IMR-90 (cell line): ENCODE data around the gene NXN. TPM values are rescaled to one million over a fixed set of nuclear protein-coding genes. Genes with fewer than 3 reads are reported as not detected.

ENCODE experiments used
- ATAC-seq: fragments of 200-7000 bp; cut with Tn5 transposase; 2 replicates; pipeline ENCODE4 v1.9.1; 2020; ENCODE audit warnings: low read depth, mild to moderate bottlenecking, moderate library complexity
- BruUV-seq: library from RNA; stranded (reverse); fragments of 400-500 nt; replicated peaks from 2 replicates; lab custom pipeline; 2021; lab: Mats Ljungman, UMichigan
- CTCF ChIA-PET: fragments of 300-600 bp; formaldehyde crosslinking; extraction: SDS; loops from one replicate; lab custom pipeline; 2021; ENCODE audit warnings: antibody characterized with exemption; lab: Yijun Ruan, JAX
- POLR2A ChIA-PET: fragments of 300-600 bp; sonication (Branson Sonifier 250); formaldehyde crosslinking; loops from one replicate; lab custom pipeline; 2022; ENCODE audit warnings: antibody characterized with exemption; ENCODE audit not compliant: unreplicated experiment; lab: Charles Lee
- DNase-seq: peaks from one replicate; pipeline ENCODE4 v3.0.0; 2013
- H2AFZ ChIP-seq: replicated peaks from 2 replicates; pipeline ENCODE3; 2013; ENCODE audit warnings: low read length, mild to moderate bottlenecking; ENCODE audit not compliant: poor library complexity
- H2AK5ac ChIP-seq: 2 replicates; pipeline ENCODE4 v1.6.1; 2013; ENCODE audit warnings: low read depth, low read length, inconsistent platforms
- H2AK9ac ChIP-seq: replicated peaks from 2 replicates; pipeline ENCODE3; 2013; ENCODE audit warnings: mild to moderate bottlenecking, low read depth, low read length, moderate library complexity; ENCODE audit not compliant: poor library complexity
- H2BK120ac ChIP-seq: 2 replicates; pipeline ENCODE4 v1.6.1; 2013; ENCODE audit warnings: low read depth, low read length, inconsistent platforms
- H2BK15ac ChIP-seq: 3 replicates; pipeline ENCODE4 v1.6.1; 2013; ENCODE audit warnings: low read depth, low read length, inconsistent platforms
- H2BK20ac ChIP-seq: 2 replicates; pipeline ENCODE4 v1.6.1; 2013; ENCODE audit warnings: low read depth, mild to moderate bottlenecking, inconsistent platforms, low read length, moderate library complexity
- H2BK5ac ChIP-seq: 2 replicates; pipeline ENCODE4 v1.6.1; 2013; ENCODE audit warnings: mild to moderate bottlenecking, low read depth, low read length, inconsistent platforms; ENCODE audit not compliant: poor library complexity, severe bottlenecking
- H3K14ac ChIP-seq: replicated peaks from 2 replicates; pipeline ENCODE4 v1.6.1; 2013; ENCODE audit warnings: low read depth, low read length, inconsistent platforms
- H3K18ac ChIP-seq: 2 replicates; pipeline ENCODE4 v1.6.1; 2013; ENCODE audit warnings: low read depth, low read length, control low read depth
- H3K23ac ChIP-seq: 2 replicates; pipeline ENCODE4 v1.6.1; 2013; ENCODE audit warnings: low read depth, low read length, inconsistent platforms
- H3K27ac ChIP-seq: 2 replicates; pipeline ENCODE4 v1.5.1; 2013; ENCODE audit warnings: mild to moderate bottlenecking, control low read depth, low read length; ENCODE audit not compliant: insufficient read depth
- H3K27me3 ChIP-seq: 2 replicates; pipeline ENCODE4 v1.6.1; 2013; ENCODE audit warnings: low read length; ENCODE audit not compliant: control insufficient read depth, insufficient read depth
- H3K36me3 ChIP-seq: 2 replicates; pipeline ENCODE4 v1.6.1; 2013; ENCODE audit warnings: low read length, mixed read lengths; ENCODE audit not compliant: control insufficient read depth, insufficient read depth
- H3K4ac ChIP-seq: 2 replicates; pipeline ENCODE4 v1.6.1; 2013; ENCODE audit warnings: low read depth, low read length, inconsistent platforms
- H3K4me1 ChIP-seq: 2 replicates; pipeline ENCODE4 v1.6.1; 2013; ENCODE audit warnings: low read length, mixed read lengths; ENCODE audit not compliant: control insufficient read depth, insufficient read depth
- H3K4me2 ChIP-seq: 2 replicates; pipeline ENCODE4 v1.6.1; 2013; ENCODE audit warnings: low read depth, mild to moderate bottlenecking, control low read depth, low read length, moderate library complexity
- H3K4me3 ChIP-seq: 2 replicates; pipeline ENCODE4 v1.5.1; 2013; ENCODE audit warnings: low read depth, mild to moderate bottlenecking, control low read depth, low read length, moderate library complexity; ENCODE audit not compliant: insufficient read depth
- H3K56ac ChIP-seq: 2 replicates; pipeline ENCODE4 v1.6.1; 2013; ENCODE audit warnings: low read length, inconsistent platforms; ENCODE audit not compliant: insufficient read depth; ENCODE audit errors: extremely low read depth
- H3K79me1 ChIP-seq, 2 experiments: 2 replicates each; pipeline ENCODE4 v1.6.1; 2013; ENCODE audit warnings: low read length in 2 of 2, inconsistent platforms in 1 of 2, low read depth in 1 of 2
- H3K9ac ChIP-seq: 2 replicates; pipeline ENCODE4 v1.6.1; 2013; ENCODE audit warnings: low read depth, low read length, control low read depth
- H3K9me1 ChIP-seq: 2 replicates; pipeline ENCODE4 v1.6.1; 2013; ENCODE audit warnings: low read length, inconsistent platforms; ENCODE audit not compliant: insufficient read depth
- H3K9me3 ChIP-seq: 2 replicates; pipeline ENCODE4 v1.6.1; 2013; ENCODE audit warnings: low read length; ENCODE audit not compliant: control insufficient read depth, insufficient read depth
- H4K20me1 ChIP-seq: 2 replicates; pipeline ENCODE4 v1.6.1; 2013; ENCODE audit warnings: low read length, inconsistent platforms; ENCODE audit not compliant: insufficient read depth
- H4K5ac ChIP-seq: 2 replicates; pipeline ENCODE4 v1.6.1; 2013; ENCODE audit warnings: mild to moderate bottlenecking, low read depth, low read length, control low read depth
- H4K8ac ChIP-seq, 2 experiments: 2 replicates each; pipeline ENCODE4 v1.6.1; 2013; ENCODE audit warnings: low read depth in 2 of 2, low read length in 2 of 2, control low read depth in 1 of 2, inconsistent platforms in 1 of 2
- H4K91ac ChIP-seq: 2 replicates; pipeline ENCODE4 v1.6.1; 2013; ENCODE audit warnings: low read depth, low read length, inconsistent platforms; ENCODE audit not compliant: insufficient read depth
- BHLHE40 ChIP-seq: fragments of 150-350 bp; IDR thresholded peaks from 2 replicates; pipeline ENCODE4 v1.6.1; 2016; ENCODE audit warnings: mild to moderate bottlenecking, low read depth, low read length
- CEBPB ChIP-seq: IDR thresholded peaks from 2 replicates; pipeline ENCODE4 v1.6.1; 2012; ENCODE audit warnings: low read depth, low read length, improper control_type of control experiment
- CHD1 ChIP-seq: IDR thresholded peaks from 2 replicates; pipeline ENCODE4 v1.6.1; 2012; ENCODE audit warnings: low read depth, low read length, improper control_type of control experiment
- CTCF ChIP-seq: conservative IDR thresholded peaks from 2 replicates; pipeline ENCODE4 v1.5.1; 2012; ENCODE audit warnings: mild to moderate bottlenecking, low read depth, low read length, improper control_type of control experiment
- ELK1 ChIP-seq: fragments of 150-350 bp; IDR thresholded peaks from 2 replicates; pipeline ENCODE4 v1.6.1; 2016; ENCODE audit warnings: low read depth, mild to moderate bottlenecking, low read length, moderate library complexity, borderline replicate concordance
- FOS ChIP-seq: fragments of 150-350 bp; IDR thresholded peaks from 2 replicates; pipeline ENCODE4 v1.6.1; 2016; ENCODE audit warnings: low read depth, low read length
- MAFK ChIP-seq: IDR thresholded peaks from 2 replicates; pipeline ENCODE4 v1.6.1; 2012; ENCODE audit warnings: low read depth, low read length, improper control_type of control experiment
- MAZ ChIP-seq: IDR thresholded peaks from 2 replicates; pipeline ENCODE4 v1.6.1; 2012; ENCODE audit warnings: low read depth, mild to moderate bottlenecking, low read length, improper control_type of control experiment, moderate library complexity, borderline replicate concordance
- MXI1 ChIP-seq: IDR thresholded peaks from 2 replicates; pipeline ENCODE4 v1.6.1; 2012; ENCODE audit warnings: low read depth, mild to moderate bottlenecking, low read length, moderate library complexity, borderline replicate concordance
- NFE2L2 ChIP-seq: fragments of 150-350 bp; IDR thresholded peaks from 2 replicates; pipeline ENCODE4 v1.6.1; 2016; ENCODE audit warnings: low read depth, mild to moderate bottlenecking, low read length
- POLR2A ChIP-seq: IDR thresholded peaks from 2 replicates; pipeline ENCODE4 v1.6.1; 2012; ENCODE audit warnings: mild to moderate bottlenecking, low read depth, low read length
- RAD21 ChIP-seq: IDR thresholded peaks from 2 replicates; pipeline ENCODE4 v1.6.1; 2012; ENCODE audit warnings: low read length, improper control_type of control experiment
- RCOR1 ChIP-seq: IDR thresholded peaks from 2 replicates; pipeline ENCODE4 v1.6.1; 2012; ENCODE audit warnings: mild to moderate bottlenecking, low read length, improper control_type of control experiment; ENCODE audit not compliant: insufficient replicate concordance
- RFX5 ChIP-seq: IDR thresholded peaks from 2 replicates; pipeline ENCODE4 v1.8.0; 2012; ENCODE audit warnings: low read depth, mild to moderate bottlenecking, low read length, moderate library complexity
- SMC3 ChIP-seq: fragments of 150-350 bp; IDR thresholded peaks from 2 replicates; pipeline ENCODE4 v1.6.1; 2016; ENCODE audit warnings: low read depth, mild to moderate bottlenecking, antibody characterized with exemption, low read length, moderate library complexity
- WGBS, 2 experiments: methylation state at CpG; one replicate each; pipeline versions ENCODE4 v1.1.5 to v1.1.7; 2013; ENCODE audit warnings: missing lambda C conversion rate in 2 of 2; ENCODE audit not compliant: insufficient read length in 1 of 2; ENCODE audit errors: extremely low coverage in 2 of 2; 5-methylcytosine and 5-hydroxymethylcytosine counted together
- dilution Hi-C: fragments of 300-500 bp; cut with HindIII; formaldehyde crosslinking; loops from one replicate; pipeline ENCODE4 v1.14.3; 2018; ENCODE audit warnings: low sequenced_read_pairs; ENCODE audit not compliant: unreplicated experiment
- in situ Hi-C: fragments of 300-500 bp; cut with MboI; formaldehyde crosslinking; loops from 3 replicates; pipeline ENCODE4 v1.14.3; 2019; ENCODE audit warnings: low sequenced_read_pairs, inconsistent platforms, mixed read lengths
- intact Hi-C: fragments of 100-400 bp; cut with micrococcal nuclease; formaldehyde crosslinking; loops from 2 replicates; pipeline ENCODE4 v1.10.0; 2022
- polyA plus RNA-seq, 3 experiments: library from polyadenylated mRNA; depleted of rRNA; stranded (reverse); fragments of >200 nt; gene quantifications; 2 replicates each; pipeline ENCODE4 v1.2.3, GENCODE V29; 2012; ENCODE audit warnings: low replicate concordance in 1 of 3
- total RNA-seq: library from RNA; depleted of rRNA; stranded (reverse); fragments of >200 nt; gene quantifications from 2 replicates; pipeline ENCODE4 v1.2.3, GENCODE V29; 2012
- TF ChIP-seq, protein P1 (sequence below): fragments of 150-350 bp; IDR thresholded peaks from 2 replicates; pipeline ENCODE4 v1.6.1; 2017; ENCODE audit warnings: mild to moderate bottlenecking, antibody characterized with exemption, low read length, low read depth

Gene NXN
- total and polyA plus RNA-seq, 2 of the 4 experiments (the other 2 are of a cell fraction), result 52.5 to 116 TPM

- H2BK20ac ChIP-seq, result no peak overlapping the region
- no peak for ATAC-seq
- H3K27me3 ChIP-seq, result no peaks in the 10 kb centered on the region
- no peak overlapping the region for H4K5ac ChIP-seq
- peaks cover 4% of the 10 kb centered on the region for H3K9me1 ChIP-seq
- H2BK5ac ChIP-seq, result no peak overlapping the region
- dilution Hi-C loops, result no loop called here
- H2AK9ac ChIP-seq, result no peak overlapping the region
- TF ChIP-seq NFE2L2, result no peak
- TF ChIP-seq FOS, result no peak
- TF ChIP-seq RCOR1, result no peak
- TF ChIP-seq ELK1, result no peak
- TF ChIP-seq RAD21, result no peak
- no peak for TF ChIP-seq MXI1
- no peak for TF ChIP-seq MAFK
- no peak for TF ChIP-seq CHD1
- no peak for TF ChIP-seq POLR2A
- TF ChIP-seq CTCF, result no peak
- TF ChIP-seq BHLHE40, result no peak
- no peak for TF ChIP-seq MAZ
- TF ChIP-seq SMC3, result no peak
- TF ChIP-seq RFX5, result no peak
- no peak for TF ChIP-seq CEBPB
- TF ChIP-seq, protein P1, sequence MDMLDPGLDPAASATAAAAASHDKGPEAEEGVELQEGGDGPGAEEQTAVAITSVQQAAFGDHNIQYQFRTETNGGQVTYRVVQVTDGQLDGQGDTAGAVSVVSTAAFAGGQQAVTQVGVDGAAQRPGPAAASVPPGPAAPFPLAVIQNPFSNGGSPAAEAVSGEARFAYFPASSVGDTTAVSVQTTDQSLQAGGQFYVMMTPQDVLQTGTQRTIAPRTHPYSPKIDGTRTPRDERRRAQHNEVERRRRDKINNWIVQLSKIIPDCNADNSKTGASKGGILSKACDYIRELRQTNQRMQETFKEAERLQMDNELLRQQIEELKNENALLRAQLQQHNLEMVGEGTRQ, result no peak
- H3K4me1 ChIP-seq, result peaks cover 16% of the 10 kb centered on the region
- H3K9me3 ChIP-seq, result no peaks in the 10 kb centered on the region
- peaks cover 24% of the 10 kb centered on the region; the same call in 1 of the 2 replicates for H4K20me1 ChIP-seq
- H3K4me3 ChIP-seq, result no peak overlapping the region
- 97% methylated on average over 22 of the region's 37 CpGs; no CpG with 5 or more reads in 1 of the 2 experiments for WGBS, 2 experiments
- no peak overlapping the region for H3K23ac ChIP-seq
- ChIA-PET POLR2A (no interaction called here), CTCF (no interaction called here)
- H3K36me3 ChIP-seq, result peaks cover 11% of the 10 kb centered on the region
- no peak for DNase-seq
- intact Hi-C loops, result no loop called here
- no peak overlapping the region for H2BK15ac ChIP-seq
- H2AK5ac ChIP-seq, result peak overlapping the region; percentile 4; the same call in 1 of the 2 replicates
- in situ Hi-C loops, result no loop called here
- H3K4me2 ChIP-seq, result no peak overlapping the region
- H3K56ac ChIP-seq, result no peak overlapping the region
- no peak overlapping the region for H3K18ac ChIP-seq
- no peak overlapping the region for H3K27ac ChIP-seq
- peaks cover 20 to 45% of the 10 kb centered on the region in 2 experiments for H3K79me1 ChIP-seq
- H2BK120ac ChIP-seq, result no peak overlapping the region
- no TSS peak for BruUV-seq
- H3K4ac ChIP-seq, result no peak overlapping the region; the same call in 1 of the 2 replicates
- H3K9ac ChIP-seq, result no peak overlapping the region
- H2AFZ ChIP-seq, result no peak overlapping the region
- no peak overlapping the region for H4K91ac ChIP-seq
- H4K8ac ChIP-seq, result no peak overlapping the region
- no peak overlapping the region for H3K14ac ChIP-seq
Observed at GRCh38 chr17:946510-947236, 32.9 kb downstream of the NXN start.
